OCI-LY1 (cell line): ENCODE data around the gene GRHPR.

Experiments used
- H2AFZ ChIP-seq: fragments of 200-600 bp; sonication (generic), shearing (Covaris generic); 2 replicates; pipeline ENCODE4 v1.6.0; 2014; ENCODE audit warnings: antibody characterized with exemption, mild to moderate bottlenecking, low read length
- H3F3A ChIP-seq: fragments of 200-600 bp; sonication (generic), shearing (Covaris generic); 2 replicates; pipeline ENCODE4 v1.6.0; 2014; ENCODE audit warnings: mild to moderate bottlenecking, antibody characterized with exemption, low read length, moderate library complexity; ENCODE audit not compliant: insufficient read depth
- H3K27ac ChIP-seq: fragments of 200-600 bp; sonication (generic); 2 replicates; pipeline ENCODE4 v1.5.1; 2014; ENCODE audit warnings: low read length, mixed run types, mild to moderate bottlenecking, low read depth; ENCODE audit not compliant: poor library complexity, severe bottlenecking
- H3K27me3 ChIP-seq: fragments of 200-600 bp; sonication (generic); 2 replicates; pipeline ENCODE4 v1.6.0; 2014; ENCODE audit warnings: antibody characterized with exemption, mild to moderate bottlenecking, low read length, moderate library complexity; ENCODE audit not compliant: insufficient read depth
- H3K36me3 ChIP-seq: fragments of 200-600 bp; sonication (generic); 2 replicates; pipeline ENCODE4 v1.6.1; 2014; ENCODE audit warnings: mild to moderate bottlenecking, antibody characterized with exemption, low read length, moderate library complexity, mixed read lengths; ENCODE audit not compliant: insufficient read depth
- H3K4me1 ChIP-seq: fragments of 200-600 bp; sonication (generic); 2 replicates; pipeline ENCODE4 v1.5.1; 2014; ENCODE audit warnings: mild to moderate bottlenecking, low read length, moderate library complexity; ENCODE audit not compliant: insufficient read depth, severe bottlenecking
- H3K4me2 ChIP-seq: fragments of 200-600 bp; sonication (generic), shearing (Covaris generic); 2 replicates; pipeline ENCODE4 v1.6.1; 2014; ENCODE audit warnings: low read length
- H3K4me3 ChIP-seq: fragments of 200-600 bp; sonication (generic); 2 replicates; pipeline ENCODE4 v1.5.1; 2014; ENCODE audit warnings: low read length, low read depth, mild to moderate bottlenecking, mixed read lengths; ENCODE audit not compliant: poor library complexity, severe bottlenecking
- H3K79me2 ChIP-seq: fragments of 200-600 bp; shearing (Covaris generic); 2 replicates; pipeline ENCODE4 v1.6.1; 2016; ENCODE audit warnings: mixed run types, low read length, mixed read lengths; ENCODE audit not compliant: insufficient read depth
- H3K9ac ChIP-seq: fragments of 200-600 bp; sonication (generic), shearing (Covaris generic); 2 replicates; pipeline ENCODE4 v1.6.1; 2014; ENCODE audit warnings: mild to moderate bottlenecking, low read length, mixed read lengths
- H3K9me2 ChIP-seq: fragments of 200-600 bp; sonication (generic), shearing (Covaris generic); 2 replicates; pipeline ENCODE4 v1.6.1; 2014; ENCODE audit warnings: low read depth, mild to moderate bottlenecking, low read length, mixed read lengths
- H3K9me3 ChIP-seq: fragments of 200-600 bp; shearing (Covaris generic); 2 replicates; pipeline ENCODE4 v1.6.1; 2014; ENCODE audit warnings: low read length, mixed read lengths
- H4K20me1 ChIP-seq: fragments of 200-600 bp; sonication (generic), shearing (Covaris generic); 2 replicates; pipeline ENCODE4 v1.6.0; 2016; ENCODE audit warnings: mild to moderate bottlenecking, low read length; ENCODE audit not compliant: insufficient read depth
- CTCF ChIP-seq: fragments of 200-600 bp; sonication (generic), shearing (Covaris generic); IDR thresholded peaks from 2 replicates; pipeline ENCODE4 v1.5.1; 2017; ENCODE audit warnings: mild to moderate bottlenecking, antibody characterized with exemption, low read length, moderate library complexity, mixed read lengths
- EZH2 ChIP-seq: fragments of 200-600 bp; sonication (generic), shearing (Covaris generic); IDR thresholded peaks from 2 replicates; pipeline ENCODE4 v1.8.0; 2017; ENCODE audit warnings: borderline replicate concordance, mixed run types, mild to moderate bottlenecking, antibody characterized with exemption, low read length, moderate library complexity, mixed read lengths

GRHPR gene

GRCh38 chr9:37406603-37407401, 15.7 kb upstream of the GRHPR start:
- no peaks in the 10 kb centered on the region for H3K79me2 ChIP-seq
- no peaks in the 10 kb centered on the region for H3K9me2 ChIP-seq
- H3K36me3 ChIP-seq = no peaks in the 10 kb centered on the region
- 0 out of 2 replicates have a peak, but pooled peaks cover 7% of the 10 kb centered on the region for H3F3A ChIP-seq
- peak overlapping the region; percentile 85 for H3K4me2 ChIP-seq
- no peaks in the 10 kb centered on the region for H4K20me1 ChIP-seq
- peak overlapping the region; percentile 100 for H3K27ac ChIP-seq
- no peaks in the 10 kb centered on the region for H3K27me3 ChIP-seq
- H3K9me3 ChIP-seq = no peaks in the 10 kb centered on the region
- no peak overlapping the region for H2AFZ ChIP-seq
- peaks cover 99% of the 10 kb centered on the region for H3K4me1 ChIP-seq
- peak overlapping the region; percentile 89 for H3K9ac ChIP-seq
- TF ChIP-seq CTCF (no peak), EZH2 (no peak)
- peak overlapping the region; percentile 58 for H3K4me3 ChIP-seq

GRCh38 chr9:37407468-37407867, 15.0 kb upstream of the GRHPR start:
- TF ChIP-seq EZH2 (no peak), CTCF (peak; percentile 71)
- H3K4me2 ChIP-seq = peak overlapping the region; percentile 85
- H3K4me1 ChIP-seq = peaks cover 100% of the 10 kb centered on the region
- no peaks in the 10 kb centered on the region for H3K79me2 ChIP-seq
- H3K9ac ChIP-seq = peak overlapping the region; percentile 89
- H3F3A ChIP-seq = 0 out of 2 replicates have a peak, but pooled peaks cover 7% of the 10 kb centered on the region
- H4K20me1 ChIP-seq = no peaks in the 10 kb centered on the region
- no peaks in the 10 kb centered on the region for H3K9me2 ChIP-seq
- H3K9me3 ChIP-seq = no peaks in the 10 kb centered on the region
- peak overlapping the region; percentile 100 for H3K27ac ChIP-seq
- H3K4me3 ChIP-seq = peak overlapping the region; percentile 58
- H3K27me3 ChIP-seq = no peaks in the 10 kb centered on the region
- no peak overlapping the region for H2AFZ ChIP-seq
- no peaks in the 10 kb centered on the region for H3K36me3 ChIP-seq

GRCh38 chr9:37408933-37409710, 13.4 kb upstream of the GRHPR start:
- H3K4me2 ChIP-seq = peak overlapping the region; percentile 85
- no peaks in the 10 kb centered on the region for H3K27me3 ChIP-seq
- H3K9ac ChIP-seq = peak overlapping the region; percentile 89
- H3K36me3 ChIP-seq = no peaks in the 10 kb centered on the region
- peak overlapping the region; percentile 58 for H3K4me3 ChIP-seq
- TF ChIP-seq EZH2 (no peak), CTCF (peak; percentile 14; the same call in 1 of the 2 replicates)
- no peaks in the 10 kb centered on the region for H3K9me2 ChIP-seq
- H4K20me1 ChIP-seq = no peaks in the 10 kb centered on the region
- H3K79me2 ChIP-seq = no peaks in the 10 kb centered on the region
- peak overlapping the region; percentile 100 for H3K27ac ChIP-seq
- 0 out of 2 replicates have a peak, but pooled peaks cover 7% of the 10 kb centered on the region for H3F3A ChIP-seq
- H2AFZ ChIP-seq = no peak overlapping the region
- peaks cover 100% of the 10 kb centered on the region for H3K4me1 ChIP-seq
- no peaks in the 10 kb centered on the region for H3K9me3 ChIP-seq
